ENCODE measurements around the gene TMEM98.
A peak's percentile ranks its signal among the peaks of the same experiment; 100 is the strongest.
"Not testable (repeated sequence)": the region's sequence is repeated elsewhere in the genome, so short reads cannot be mapped to it uniquely, and the experiment has no call there.

TMEM98 gene

GRCh38 chr17:32953045-32953444 lies 25.1 kb downstream of the TMEM98 start:
- DNase-seq (ENCODE audit: insufficient read length, low spot score): no peak
- FAIRE-seq: no peak
- peak; percentile 78 for TF ChIP-seq SPI1 (IDR thresholded peaks at IDR 0.05; ENCODE audit: low read depth, low read length)
- TF ChIP-seq POLR2AphosphoS5 (IDR thresholded peaks at IDR 0.05; ENCODE audit: low read depth, low read length): no peak

- TF ChIP-seq TAF1 (IDR thresholded peaks at IDR 0.05; ENCODE audit: low read depth, low read length) (no peak), POLR2AphosphoS5 (IDR thresholded peaks at IDR 0.05; ENCODE audit: low read depth, low read length) (no peak), PAX5 (IDR thresholded peaks at IDR 0.05; ENCODE audit: insufficient read depth, low read length, severe bottlenecking) (no peak), POU2F2 (IDR thresholded peaks at IDR 0.05; ENCODE audit: low read depth, low read length) (no peak), SPI1 (IDR thresholded peaks at IDR 0.05; ENCODE audit: low read depth, low read length) (no peak), POLR2A (IDR thresholded peaks at IDR 0.05; ENCODE audit: low read depth, low read length) (no peak)
- FAIRE-seq (no peak), DNase-seq (ENCODE audit: insufficient read length, low spot score) (no peak)
These were observed 25.9 kb downstream of the TMEM98 start for GRCh38 chr17:32953857-32954256.

- TF ChIP-seq POLR2AphosphoS5 (IDR thresholded peaks at IDR 0.05; ENCODE audit: low read depth, low read length) (no peak), TAF1 (IDR thresholded peaks at IDR 0.05; ENCODE audit: low read depth, low read length) (no peak), SPI1 (IDR thresholded peaks at IDR 0.05; ENCODE audit: low read depth, low read length) (no peak), POLR2A (IDR thresholded peaks at IDR 0.05; ENCODE audit: low read depth, low read length) (no peak), PAX5 (IDR thresholded peaks at IDR 0.05; ENCODE audit: insufficient read depth, low read length, severe bottlenecking) (no peak), POU2F2 (IDR thresholded peaks at IDR 0.05; ENCODE audit: low read depth, low read length) (no peak)
- DNase-seq (ENCODE audit: insufficient read length, low spot score): no peak
- FAIRE-seq: no peak
These were observed 26.5 kb downstream of the TMEM98 start for GRCh38 chr17:32954477-32954876.

- no peak for FAIRE-seq
- no peak for TF ChIP-seq POLR2AphosphoS5 (IDR thresholded peaks at IDR 0.05; ENCODE audit: low read depth, low read length)
- TF ChIP-seq PAX5 (IDR thresholded peaks at IDR 0.05; ENCODE audit: insufficient read depth, low read length, severe bottlenecking): no peak
- no peak for TF ChIP-seq POU2F2 (IDR thresholded peaks at IDR 0.05; ENCODE audit: low read depth, low read length)
- no peak for TF ChIP-seq POLR2A (IDR thresholded peaks at IDR 0.05; ENCODE audit: low read depth, low read length)
- TF ChIP-seq SPI1 (IDR thresholded peaks at IDR 0.05; ENCODE audit: low read depth, low read length): no peak
These were observed 27.2 kb downstream of the TMEM98 start for GRCh38 chr17:32955155-32955554.

GRCh38 chr17:32956240-32956970 lies 28.5 kb downstream of the TMEM98 start:
- FAIRE-seq (no peak), DNase-seq (ENCODE audit: insufficient read length, low spot score) (no peak)
- TF ChIP-seq SPI1 (IDR thresholded peaks at IDR 0.05; ENCODE audit: low read depth, low read length): no peak
- TF ChIP-seq POLR2AphosphoS5 (IDR thresholded peaks at IDR 0.05; ENCODE audit: low read depth, low read length): no peak
- no peak for TF ChIP-seq POLR2A (IDR thresholded peaks at IDR 0.05; ENCODE audit: low read depth, low read length)
- no peak for TF ChIP-seq POU2F2 (IDR thresholded peaks at IDR 0.05; ENCODE audit: low read depth, low read length)
- TF ChIP-seq PAX5 (IDR thresholded peaks at IDR 0.05; ENCODE audit: insufficient read depth, low read length, severe bottlenecking): no peak
- TF ChIP-seq TAF1 (IDR thresholded peaks at IDR 0.05; ENCODE audit: low read depth, low read length): no peak

More at GRCh38 chr17:32955155-32955554, 27.2 kb downstream of the TMEM98 start:
- no peak for DNase-seq (ENCODE audit: insufficient read length, low spot score)

GRCh38 chr17:32958418-32958817 lies 30.5 kb downstream of the TMEM98 start:
- DNase-seq (ENCODE audit: insufficient read length, low spot score) (no peak), FAIRE-seq (no peak)
- TF ChIP-seq POU2F2 (IDR thresholded peaks at IDR 0.05; ENCODE audit: low read depth, low read length): no peak
- no peak for TF ChIP-seq POLR2AphosphoS5 (IDR thresholded peaks at IDR 0.05; ENCODE audit: low read depth, low read length)
- no peak for TF ChIP-seq PAX5 (IDR thresholded peaks at IDR 0.05; ENCODE audit: insufficient read depth, low read length, severe bottlenecking)
- TF ChIP-seq TAF1 (IDR thresholded peaks at IDR 0.05; ENCODE audit: low read depth, low read length): no peak
- no peak for TF ChIP-seq POLR2A (IDR thresholded peaks at IDR 0.05; ENCODE audit: low read depth, low read length)
- TF ChIP-seq SPI1 (IDR thresholded peaks at IDR 0.05; ENCODE audit: low read depth, low read length): no peak

- DNase-seq (ENCODE audit: insufficient read length, low spot score) (no peak), FAIRE-seq (no peak)
- TF ChIP-seq SPI1 (IDR thresholded peaks at IDR 0.05; ENCODE audit: low read depth, low read length): no peak
- TF ChIP-seq POLR2AphosphoS5 (IDR thresholded peaks at IDR 0.05; ENCODE audit: low read depth, low read length): no peak
- no peak for TF ChIP-seq POU2F2 (IDR thresholded peaks at IDR 0.05; ENCODE audit: low read depth, low read length)
- no peak for TF ChIP-seq TAF1 (IDR thresholded peaks at IDR 0.05; ENCODE audit: low read depth, low read length)
- no peak for TF ChIP-seq PAX5 (IDR thresholded peaks at IDR 0.05; ENCODE audit: insufficient read depth, low read length, severe bottlenecking)
- no peak for TF ChIP-seq POLR2A (IDR thresholded peaks at IDR 0.05; ENCODE audit: low read depth, low read length)
These were observed 32.9 kb downstream of the TMEM98 start for GRCh38 chr17:32960815-32961214.

GRCh38 chr17:32962320-32962711 lies 34.4 kb downstream of the TMEM98 start:
- DNase-seq (ENCODE audit: insufficient read length, low spot score) (no peak), FAIRE-seq (no peak)
- TF ChIP-seq POLR2AphosphoS5 (IDR thresholded peaks at IDR 0.05; ENCODE audit: low read depth, low read length) (no peak), POLR2A (IDR thresholded peaks at IDR 0.05; ENCODE audit: low read depth, low read length) (no peak), TAF1 (IDR thresholded peaks at IDR 0.05; ENCODE audit: low read depth, low read length) (no peak), PAX5 (IDR thresholded peaks at IDR 0.05; ENCODE audit: insufficient read depth, low read length, severe bottlenecking) (no peak), SPI1 (IDR thresholded peaks at IDR 0.05; ENCODE audit: low read depth, low read length) (no peak), POU2F2 (IDR thresholded peaks at IDR 0.05; ENCODE audit: low read depth, low read length) (no peak)

- TF ChIP-seq POU2F2 (IDR thresholded peaks at IDR 0.05; ENCODE audit: low read depth, low read length) (no peak), POLR2A (IDR thresholded peaks at IDR 0.05; ENCODE audit: low read depth, low read length) (no peak), SPI1 (IDR thresholded peaks at IDR 0.05; ENCODE audit: low read depth, low read length) (no peak), TAF1 (IDR thresholded peaks at IDR 0.05; ENCODE audit: low read depth, low read length) (no peak), POLR2AphosphoS5 (IDR thresholded peaks at IDR 0.05; ENCODE audit: low read depth, low read length) (no peak), PAX5 (IDR thresholded peaks at IDR 0.05; ENCODE audit: insufficient read depth, low read length, severe bottlenecking) (no peak)
- FAIRE-seq (no peak), DNase-seq (ENCODE audit: insufficient read length, low spot score) (no peak)
These were observed 36.6 kb downstream of the TMEM98 start for GRCh38 chr17:32964541-32964940.

- not testable (repeated sequence) for DNase-seq (ENCODE audit: insufficient read length, low spot score); FAIRE-seq
These were observed 41.3 kb downstream of the TMEM98 start for GRCh38 chr17:32969231-32969630.

Measured in GM12891 (cell line).